NCI-H748 (cell line): ENCODE data around the gene CLDN7.

Source experiments
- DNase-seq: peaks from one replicate; lab custom pipeline; 2025; ENCODE audit not compliant: unreplicated experiment; lab: John Stamatoyannopoulos, UW

Gene CLDN7

GRCh38 chr17:7221278-7222092, 40.8 kb downstream of the CLDN7 start:
- no peak for DNase-seq

GRCh38 chr17:7220593-7221277, 41.5 kb downstream of the CLDN7 start:
- DNase-seq: peak; percentile 79

GRCh38 chr17:7219812-7220592, 42.3 kb downstream of the CLDN7 start, which contains the start of the genes ACADVL and DLG4:
Gene ACADVL, plus strand, starts transcription at chr17:7219938. Its CDS starts 47 bp downstream, at chr17:7219985.
Gene DLG4, minus strand, starts transcription at chr17:7219836.
- peak; percentile 83 for DNase-seq

- DNase-seq: no peak
These were observed 43.0 kb downstream of the CLDN7 start for GRCh38 chr17:7219229-7219811.

GRCh38 chr17:7218758-7219157, 43.5 kb downstream of the CLDN7 start:
- no peak for DNase-seq

- DNase-seq: no peak
These were observed 44.1 kb downstream of the CLDN7 start for GRCh38 chr17:7218166-7218565.

- peak; percentile 59 for DNase-seq
These were observed 44.9 kb downstream of the CLDN7 start for GRCh38 chr17:7217113-7217987.

- no peak for DNase-seq
These were observed 45.8 kb downstream of the CLDN7 start for GRCh38 chr17:7216242-7217112.

- peak; percentile 50 for DNase-seq
These were observed 46.6 kb downstream of the CLDN7 start for GRCh38 chr17:7215652-7216180.

GRCh38 chr17:7215136-7215638, 47.1 kb downstream of the CLDN7 start:
- no peak for DNase-seq

GRCh38 chr17:7214300-7215135, 47.8 kb downstream of the CLDN7 start:
- peak; percentile 100 for DNase-seq

- DNase-seq: peak; percentile 100
These were observed 48.4 kb downstream of the CLDN7 start for GRCh38 chr17:7213895-7214299.

GRCh38 chr17:7211491-7212273, 50.6 kb downstream of the CLDN7 start:
- no peak for DNase-seq
